Gastroesophageal sphincter (tissue), 4 donors: Measurements from ENCODE around the gene KRT78. TPM values are rescaled to one million over a fixed set of nuclear protein-coding genes. Genes with fewer than 3 reads are reported as not detected.

Experiments
- ATAC-seq: fragments of 150-250 bp; one replicate; pipeline ENCODE4 v1.9.1; 2016; ENCODE audit warnings: mild to moderate bottlenecking, moderate library complexity
- H3K27ac ChIP-seq, 4 donors: fragments of 200-600 bp; sonication (generic) in 3 of 4; 1 replicate in 3 of 4; 2 replicates in 1 of 4; pipeline ENCODE4 v1.5.1; 2016 to 2019
- H3K27me3 ChIP-seq: fragments of 200-600 bp; sonication (generic); one replicate; pipeline ENCODE4 v1.5.1; 2019
- H3K36me3 ChIP-seq, 2 donors: fragments of 200-600 bp; sonication (generic); one replicate each; pipeline ENCODE4 v1.5.1; 2019; ENCODE audit warnings: control low read depth in 1 of 2
- H3K4me1 ChIP-seq, 3 donors: fragments of 200-600 bp; sonication (generic); 1 replicate in 2 of 3; 2 replicates in 1 of 3; pipeline ENCODE4 v1.5.1; 2016 to 2019; ENCODE audit warnings: control low read depth in 2 of 3
- H3K4me3 ChIP-seq, 2 donors: fragments of 200-600 bp; sonication (generic); one replicate each; pipeline ENCODE4 v1.5.1; 2019; ENCODE audit warnings: mild to moderate bottlenecking in 1 of 2, moderate library complexity in 1 of 2
- H3K9me3 ChIP-seq, 3 donors: fragments of 200-600 bp; sonication (generic); one replicate each; pipeline ENCODE4 v1.5.1; 2017 to 2019; ENCODE audit warnings: control low read depth in 2 of 3
- CTCF ChIP-seq, 4 experiments: fragments of 200-600 bp in 2 of 4; fragments of 450-650 bp in 2 of 4; sonication (generic) in 1 of 4; IDR thresholded peaks; one replicate each; pipeline ENCODE4 v1.5.1; 2017 to 2019; ENCODE audit warnings: antibody characterized with exemption in 4 of 4, mild to moderate bottlenecking in 2 of 4, moderate library complexity in 2 of 4
- EP300 ChIP-seq: sonication (generic); formaldehyde crosslinking; IDR thresholded peaks from one replicate; pipeline ENCODE4 v1.6.1; 2017; ENCODE audit warnings: antibody characterized with exemption, mild to moderate bottlenecking
- POLR2A ChIP-seq, 2 donors: fragments of 450-650 bp; IDR thresholded peaks; one replicate each; pipeline ENCODE4 v1.6.1; 2017; ENCODE audit warnings: antibody characterized with exemption in 2 of 2, mild to moderate bottlenecking in 2 of 2, moderate library complexity in 1 of 2
- POLR2AphosphoS5 ChIP-seq: sonication (generic); formaldehyde crosslinking; IDR thresholded peaks from one replicate; pipeline ENCODE4 v1.6.1; 2017; ENCODE audit warnings: antibody characterized with exemption
- WGBS, 2 donors: methylation state at CpG; one replicate each; pipeline ENCODE4 v1.1.5; 2018; ENCODE audit warnings: low coverage in 1 of 2; 5-methylcytosine and 5-hydroxymethylcytosine counted together
- total RNA-seq, 4 donors: library from RNA; depleted of rRNA; stranded (reverse); fragments of >200 nt; gene quantifications; one replicate each; pipeline ENCODE4 v1.1.0, GENCODE V29; 2016

KRT78 gene
- total RNA-seq, 4 donors from 2014 or later, result 0.27 to 9.5 (median 1.5) TPM

GRCh38 chr12:52788192-52788875, 60.5 kb downstream of the KRT78 start:
- no peak for ATAC-seq
- 81 to 100% methylated on average over 1 to 4 of the region's 6 CpGs for whole genome bisulfite sequencing, 2 donors
- Histone ChIP-seq H3K4me3 (no peak overlapping the region), H3K36me3 (no peaks in the 10 kb centered on the region), H3K4me1 (peaks cover 0 to 10% (median 0%) of the 10 kb centered on the region in 3 donors), H3K27me3 (peaks cover 70% of the 10 kb centered on the region), H3K9me3 (no peaks in the 10 kb centered on the region), H3K27ac (no peak overlapping the region)
- TF ChIP-seq EP300 (no peak), CTCF (IDR thresholded peaks at IDR 0.05) (no peak), POLR2AphosphoS5 (no peak), POLR2A (IDR thresholded peaks at IDR 0.05) (no peak)

Other genes with a start within 250 kb of the KRT78 start
- not detected for gene KRT72, start 247.5 kb downstream of the KRT78 start, total RNA-seq
- not detected for gene KRT73, start 230.4 kb downstream of the KRT78 start, total RNA-seq
- not detected for gene KRT2, start 196.8 kb downstream of the KRT78 start, total RNA-seq
- not detected for gene KRT1, start 168.6 kb downstream of the KRT78 start, total RNA-seq
- not detected for gene KRT77, start 145.5 kb downstream of the KRT78 start, total RNA-seq
- under 1 TPM in 1 of 4 donors, not detected in 3; 0.15 TPM for gene KRT76, start 71.6 kb downstream of the KRT78 start, total RNA-seq
- not detected for gene KRT3, start 52.9 kb downstream of the KRT78 start, total RNA-seq
- gene KRT4, start 34.9 kb downstream of the KRT78 start, total RNA-seq, result 100 to 1,000 TPM in 1 of 4 donors, 10 to 100 TPM in 1, 1 to 10 TPM in 2; 3.5 to 227 (median 10.8) TPM
- not detected for gene KRT79, start 14.7 kb downstream of the KRT78 start, total RNA-seq
- gene KRT8, start 56.1 kb upstream of the KRT78 start, total RNA-seq, result 100 to 1,000 TPM in 3 of 4 donors, 10 to 100 TPM in 1; 72.0 to 565 (median 255) TPM
- 10 to 100 TPM in 3 of 4 donors, 1 to 10 TPM in 1; 4.7 to 73.5 (median 24.3) TPM for gene KRT18, start 100.1 kb upstream of the KRT78 start, total RNA-seq
- 100 to 1,000 TPM; 521 to 701 (median 591) TPM for gene EIF4B, start 157.5 kb upstream of the KRT78 start, total RNA-seq
- gene TNS2, start 201.1 kb upstream of the KRT78 start, total RNA-seq, result 100 to 1,000 TPM; 108 to 323 (median 182) TPM
- gene SPRYD3, start 230.4 kb upstream of the KRT78 start, total RNA-seq, result 100 to 1,000 TPM in 2 of 4 donors, 10 to 100 TPM in 2; 79.1 to 137 (median 110) TPM
- 1,000 to 10,000 TPM in 2 of 4 donors, 100 to 1,000 TPM in 2; 632 to 1,838 (median 914) TPM for gene IGFBP6, start 248.7 kb upstream of the KRT78 start, total RNA-seq